Breast epithelium (tissue), 3 donors: ENCODE measurements around the gene DSN1.

Experiments used
- POLR2AphosphoS5 ChIP-seq, 3 donors: sonication (generic); formaldehyde crosslinking; IDR thresholded peaks; one replicate each; pipeline ENCODE4 v1.6.1; 2017; ENCODE audit warnings: antibody characterized with exemption in 3 of 3
- TF ChIP-seq, protein P1 (sequence below), 3 donors: fragments of 450-650 bp; IDR thresholded peaks; one replicate each; pipeline ENCODE4 v1.5.1; 2016 to 2017; ENCODE audit warnings: antibody characterized with exemption in 3 of 3, mild to moderate bottlenecking in 3 of 3, moderate library complexity in 3 of 3

DNA sequence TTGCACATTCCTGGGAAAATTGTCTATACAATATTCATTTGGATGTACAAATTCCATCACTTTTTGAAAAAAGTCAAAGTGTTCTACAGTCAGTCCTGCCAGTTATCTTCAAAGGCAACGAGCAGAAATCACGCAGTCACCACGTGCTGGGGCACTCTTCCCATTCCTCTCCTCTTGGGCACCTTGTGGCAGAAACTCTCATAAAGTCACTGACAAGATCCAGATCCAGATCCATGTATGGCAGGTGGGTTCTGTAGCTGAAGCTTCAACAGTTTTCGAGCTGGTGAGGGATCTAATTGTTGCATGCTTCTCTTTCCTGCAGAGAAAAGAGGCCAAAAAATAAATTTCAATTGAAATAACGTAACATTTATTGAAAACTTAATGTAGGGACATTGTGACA, 21.0 kb downstream of the DSN1 start:
- TF ChIP-seq POLR2AphosphoS5 (IDR thresholded peaks at IDR 0.05): no peak
- TF ChIP-seq, protein P1, sequence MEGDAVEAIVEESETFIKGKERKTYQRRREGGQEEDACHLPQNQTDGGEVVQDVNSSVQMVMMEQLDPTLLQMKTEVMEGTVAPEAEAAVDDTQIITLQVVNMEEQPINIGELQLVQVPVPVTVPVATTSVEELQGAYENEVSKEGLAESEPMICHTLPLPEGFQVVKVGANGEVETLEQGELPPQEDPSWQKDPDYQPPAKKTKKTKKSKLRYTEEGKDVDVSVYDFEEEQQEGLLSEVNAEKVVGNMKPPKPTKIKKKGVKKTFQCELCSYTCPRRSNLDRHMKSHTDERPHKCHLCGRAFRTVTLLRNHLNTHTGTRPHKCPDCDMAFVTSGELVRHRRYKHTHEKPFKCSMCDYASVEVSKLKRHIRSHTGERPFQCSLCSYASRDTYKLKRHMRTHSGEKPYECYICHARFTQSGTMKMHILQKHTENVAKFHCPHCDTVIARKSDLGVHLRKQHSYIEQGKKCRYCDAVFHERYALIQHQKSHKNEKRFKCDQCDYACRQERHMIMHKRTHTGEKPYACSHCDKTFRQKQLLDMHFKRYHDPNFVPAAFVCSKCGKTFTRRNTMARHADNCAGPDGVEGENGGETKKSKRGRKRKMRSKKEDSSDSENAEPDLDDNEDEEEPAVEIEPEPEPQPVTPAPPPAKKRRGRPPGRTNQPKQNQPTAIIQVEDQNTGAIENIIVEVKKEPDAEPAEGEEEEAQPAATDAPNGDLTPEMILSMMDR (IDR thresholded peaks at IDR 0.05): no peak
